Measurements from ENCODE around the gene PRDM16. TPM values are rescaled to one million over a fixed set of nuclear protein-coding genes. Genes with fewer than 3 reads are reported as not detected.
A peak's percentile ranks its signal among the peaks of the same experiment; 100 is the strongest.

PRDM16 gene
- total RNA-seq, 4 donors from 2014 or later, result 15.7 to 54.3 (median 27.6) TPM

GRCh38 chr1:3409366-3410141 is 340.6 kb downstream of the PRDM16 start:
- Histone ChIP-seq H3K36me3 (peaks cover 0 to 3% of the 10 kb centered on the region in 2 donors), H3K9me3 (no peaks in the 10 kb centered on the region), H3K4me1 (no peaks in the 10 kb centered on the region), H3K27ac (no peak overlapping the region), H3K4me3 (replicated peaks in 1 of 3) (no peak overlapping the region), H3K27me3 (no peaks in the 10 kb centered on the region)
- intact Hi-C loops (cut with DNase I), result loop anchor here (5.0 kb wide), 2 partner anchors 342 to 397 kb away; partner anchors contain the start of gene PRDM16
- 83 to 84% methylated on average over 19 of the region's 19 CpGs for WGBS, 2 donors
- no peak for DNase-seq
- TF ChIP-seq CTCF (IDR thresholded peaks at IDR 0.05) (no peak), POLR2A (IDR thresholded peaks at IDR 0.05) (no peak)

GRCh38 chr1:3410142-3410925 is 341.3 kb downstream of the PRDM16 start:
- peak; percentile 83 to 87 for DNase-seq
- Histone ChIP-seq H3K27ac (no peak overlapping the region), H3K27me3 (no peaks in the 10 kb centered on the region), H3K4me1 (no peaks in the 10 kb centered on the region), H3K4me3 (replicated peaks in 1 of 3) (no peak overlapping the region), H3K9me3 (no peaks in the 10 kb centered on the region), H3K36me3 (peaks cover 0 to 3% of the 10 kb centered on the region in 2 donors)
- WGBS, 2 donors, result 46 to 66% methylated on average over 14 to 16 of the region's 21 CpGs
- intact Hi-C loops (cut with DNase I), result loop anchor here (5.0 kb wide), 1 partner anchor 343 kb away; the partner anchor contains the start of gene PRDM16
- TF ChIP-seq POLR2A (IDR thresholded peaks at IDR 0.05) (no peak), CTCF (IDR thresholded peaks at IDR 0.05) (peak; percentile 44 to 90 (median 85))

- no peak overlapping the region for H3K27ac ChIP-seq
- no peaks in the 10 kb centered on the region for H3K4me1 ChIP-seq
- intact Hi-C loops (cut with DNase I), result loop anchor here (5.0 kb wide), 1 partner anchor 345 kb away; the partner anchor contains the start of gene PRDM16
- WGBS, 2 donors, result 91 to 95% methylated on average over 20 to 23 of the region's 30 CpGs
- no peaks in the 10 kb centered on the region for H3K9me3 ChIP-seq
- TF ChIP-seq CTCF (IDR thresholded peaks at IDR 0.05), result no peak
- no peak for TF ChIP-seq POLR2A (IDR thresholded peaks at IDR 0.05)
- no peak overlapping the region for H3K4me3 ChIP-seq (replicated peaks in 1 of 3)
- H3K27me3 ChIP-seq, result no peaks in the 10 kb centered on the region
- no peak for DNase-seq
- peaks cover 0 to 3% of the 10 kb centered on the region in 2 donors for H3K36me3 ChIP-seq
Observed at GRCh38 chr1:3411806-3412205, 342.8 kb downstream of the PRDM16 start.

- no peak for DNase-seq
- intact Hi-C loops (cut with DNase I), result loop anchor here (5.0 kb wide), 1 partner anchor 345 kb away; the partner anchor contains the start of gene PRDM16
- no peaks in the 10 kb centered on the region for H3K27me3 ChIP-seq
Observed at GRCh38 chr1:3412376-3412775, 343.4 kb downstream of the PRDM16 start.

More at GRCh38 chr1:3412376-3412775, 343.4 kb downstream of the PRDM16 start:
- Histone ChIP-seq H3K36me3 (peaks cover 0 to 3% of the 10 kb centered on the region in 2 donors), H3K4me3 (replicated peaks in 1 of 3) (no peak overlapping the region), H3K9me3 (no peaks in the 10 kb centered on the region), H3K27ac (no peak overlapping the region), H3K4me1 (no peaks in the 10 kb centered on the region)
- 96% methylated on average over 28 to 33 of the region's 33 CpGs for WGBS, 2 donors
- TF ChIP-seq POLR2A (IDR thresholded peaks at IDR 0.05) (no peak), CTCF (IDR thresholded peaks at IDR 0.05) (no peak)

All from thyroid gland (tissue), 4 donors.